Dermis microvascular lymphatic vessel endothelial cell (primary cell): ENCODE data around the gene IMMT. TPM values are rescaled to one million over a fixed set of nuclear protein-coding genes. Genes with fewer than 3 reads are reported as not detected.

ENCODE experiments used
- DNase-seq, 2 donors: peaks; one replicate each; pipeline versions ENCODE4 v3.0.0 to v3.0.0-alpha.2; 2010; ENCODE audit warnings: low read depth in 2 of 2
- total RNA-seq: library from RNA; depleted of rRNA; stranded (reverse); fragments of >200 nt; gene quantifications from 2 replicates; pipeline ENCODE4 v1.2.1, GENCODE V29; 2014

IMMT gene
- total RNA-seq, 1 donor from 2014 or later, result 44.7 TPM

GRCh38 chr2:86143307-86143706 is 52.0 kb downstream of the IMMT start:
- no peak for DNase-seq

GRCh38 chr2:86142436-86143257 is 52.6 kb downstream of the IMMT start:
- no peak for DNase-seq

- no peak for DNase-seq
Observed at GRCh38 chr2:86140969-86141392, 54.3 kb downstream of the IMMT start.

GRCh38 chr2:86139981-86140380 is 55.3 kb downstream of the IMMT start:
- DNase-seq, result no peak

GRCh38 chr2:86138736-86139625 is 56.3 kb downstream of the IMMT start:
- DNase-seq, result no peak

- DNase-seq, result no peak
Observed at GRCh38 chr2:86136141-86136540, 59.1 kb downstream of the IMMT start.

- DNase-seq, result no peak
Observed at GRCh38 chr2:86135653-86136052, 59.6 kb downstream of the IMMT start.

- no peak for DNase-seq
Observed at GRCh38 chr2:86134709-86135108, 60.6 kb downstream of the IMMT start.

- no peak for DNase-seq
Observed at GRCh38 chr2:86124683-86125082, 70.6 kb downstream of the IMMT start.

- DNase-seq, result no peak
Observed at GRCh38 chr2:86123328-86123925, 71.8 kb downstream of the IMMT start.

- no peak for DNase-seq
Observed at GRCh38 chr2:86118130-86118529, 77.1 kb downstream of the IMMT start.

- no peak for DNase-seq
Observed at GRCh38 chr2:86107031-86107430, 88.2 kb downstream of the IMMT start.

GRCh38 chr2:86105969-86106945 is 89.0 kb downstream of the IMMT start, which contains the start of gene PTCD3:
TSS of gene PTCD3 (plus strand) at chr2:86106235. CDS start at chr2:86106248, 13 bp downstream.
- peak; percentile 93 to 97 for DNase-seq

- peak; percentile 88 to 94 for DNase-seq
Observed at GRCh38 chr2:86105252-86105968, 89.9 kb downstream of the IMMT start, which contains the start of gene POLR1A. TSS of gene POLR1A (minus strand) at chr2:86105886. CDS start at chr2:86105776, 110 bp downstream.

GRCh38 chr2:86102157-86102556 is 93.1 kb downstream of the IMMT start:
- no peak for DNase-seq

GRCh38 chr2:86097913-86098312 is 97.3 kb downstream of the IMMT start:
- DNase-seq, result no peak

- DNase-seq, result no peak
Observed at GRCh38 chr2:86097114-86097896, 98.0 kb downstream of the IMMT start.

- no peak for DNase-seq
Observed at GRCh38 chr2:86094229-86094628, 101.0 kb downstream of the IMMT start.
